ENCODE data around the gene RECQL5.

GRCh38 chr17:75662511-75662910 is 4.4 kb downstream of the RECQL5 start:
- TF ChIP-seq EZH2 (IDR thresholded peaks at IDR 0.05; ENCODE audit: low read length) (no peak), CTCF (optimal IDR thresholded peaks at IDR 0.05 in 1 of 3, IDR thresholded peaks at IDR 0.05 in 1 of 3, conservative IDR thresholded peaks at IDR 0.05 in 1 of 3; ENCODE audit: extremely low read depth in 1 of 3, insufficient read depth in 2 of 3, low read length in 3 of 3) (no peak)
